ENCODE results near the gene TEX38. TPM values are rescaled to one million over a fixed set of nuclear protein-coding genes. Genes with fewer than 3 reads are reported as not detected.

TEX38 gene
- total RNA-seq, 4 donors from 2014 or later = not detected

DNA sequence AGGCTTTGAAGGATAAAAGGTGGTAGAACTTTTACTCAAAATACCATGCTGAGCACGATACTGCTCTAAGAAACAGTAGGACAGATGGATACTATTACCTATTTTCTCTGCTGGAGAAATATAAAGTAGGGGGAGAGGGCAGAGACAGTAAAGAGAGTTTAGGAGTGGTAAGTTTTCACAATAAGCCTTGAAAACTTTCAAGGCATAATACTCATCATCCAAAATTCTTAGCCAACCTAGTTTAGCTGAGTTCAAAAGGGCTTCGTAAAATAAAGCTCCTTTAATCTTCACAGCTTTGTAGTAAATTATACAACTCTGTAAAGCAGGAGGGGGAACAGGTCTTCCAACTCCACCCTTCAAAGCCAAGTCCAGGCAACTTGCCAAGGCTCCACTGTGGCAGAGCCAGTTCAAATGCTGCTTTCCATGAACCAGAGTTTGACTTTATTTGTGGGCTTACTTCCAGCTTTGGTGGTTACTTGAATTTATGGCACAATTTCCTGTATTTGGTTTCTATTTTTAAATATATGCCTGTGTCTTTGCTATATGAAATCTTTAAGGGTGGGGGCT lies 15.5 kb downstream of the TEX38 start:
- peak overlapping the region in 3 of 4 donors; percentile 47 to 78 (median 75) for H3K27ac ChIP-seq
- intact Hi-C loops (cut with DNase I) = no loop called here
- DNase-seq = no peak
- WGBS, 2 donors = 23 to 36% methylated on average over 2 of the region's 2 CpGs
- no peaks in the 10 kb centered on the region for H3K27me3 ChIP-seq
- H3K4me1 ChIP-seq = peaks cover 0 to 52% (median 19%) of the 10 kb centered on the region in 3 donors
- peaks cover 9 to 95% (median 34%) of the 10 kb centered on the region in 3 donors for H3K36me3 ChIP-seq
- no peaks in the 10 kb centered on the region for H3K9me3 ChIP-seq
- no peak overlapping the region for H3K4me3 ChIP-seq
- no peak for TF ChIP-seq CTCF (IDR thresholded peaks at IDR 0.05)
- TF ChIP-seq POLR2A (IDR thresholded peaks at IDR 0.05) = no peak

DNA sequence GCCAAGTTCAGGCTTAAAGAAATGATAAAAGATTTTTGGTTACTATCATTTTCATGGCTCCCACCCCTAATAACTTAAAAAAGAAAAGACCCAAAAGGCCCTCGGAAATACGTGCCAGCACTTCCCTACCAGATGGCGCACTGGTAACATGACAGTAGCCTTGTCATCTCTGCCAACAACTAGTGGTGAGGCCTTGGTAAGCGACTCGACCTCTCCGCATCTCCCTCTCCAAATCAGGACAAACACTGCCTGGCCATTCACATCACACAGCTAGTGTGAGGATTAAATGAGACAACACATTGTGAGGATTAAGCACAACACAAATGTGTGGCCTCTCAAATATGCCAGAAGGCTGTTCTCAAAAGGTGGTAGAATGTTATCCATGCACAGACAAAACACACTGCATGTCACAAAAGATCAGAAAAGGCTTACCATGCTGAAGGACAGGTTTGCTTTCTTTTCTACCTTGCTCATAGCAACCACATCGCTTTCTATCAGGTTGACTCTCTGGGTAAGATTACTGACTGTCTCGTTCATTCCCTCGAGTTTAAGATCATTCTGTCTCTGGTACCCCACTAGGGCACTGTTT lies 16.4 kb downstream of the TEX38 start:
- DNase-seq = no peak
- Histone ChIP-seq H3K27me3 (no peaks in the 10 kb centered on the region), H3K4me3 (no peak overlapping the region), H3K4me1 (peaks cover 0 to 52% (median 19%) of the 10 kb centered on the region in 3 donors), H3K27ac (peak overlapping the region in 3 of 4 donors; percentile 4 to 78 (median 75)), H3K36me3 (peaks cover 4 to 95% (median 26%) of the 10 kb centered on the region in 3 donors), H3K9me3 (no peaks in the 10 kb centered on the region)
- 59 to 60% methylated on average over 9 of the region's 9 CpGs for WGBS, 2 donors
- intact Hi-C loops (cut with DNase I) = no loop called here
- TF ChIP-seq POLR2A (IDR thresholded peaks at IDR 0.05) = no peak
- no peak for TF ChIP-seq CTCF (IDR thresholded peaks at IDR 0.05)

GRCh38 chr1:46689356-46689755 lies 17.7 kb downstream of the TEX38 start:
- Histone ChIP-seq H3K27ac (peak overlapping the region in 1 of 4 donors; percentile 78), H3K36me3 (peaks cover 0 to 89% (median 21%) of the 10 kb centered on the region in 3 donors), H3K27me3 (no peaks in the 10 kb centered on the region), H3K4me1 (peaks cover 0 to 57% (median 19%) of the 10 kb centered on the region in 3 donors), H3K4me3 (no peak overlapping the region), H3K9me3 (no peaks in the 10 kb centered on the region)
- WGBS, 2 donors = 78 to 90% methylated on average over 2 of the region's 2 CpGs
- DNase-seq = no peak
- TF ChIP-seq POLR2A (IDR thresholded peaks at IDR 0.05) (no peak), CTCF (IDR thresholded peaks at IDR 0.05) (no peak)
- intact Hi-C loops (cut with DNase I) = no loop called here

- WGBS, 2 donors = 82 to 92% methylated on average over 1 of the region's 1 CpG
- H3K4me1 ChIP-seq = peaks cover 0 to 57% (median 19%) of the 10 kb centered on the region in 3 donors
- no peaks in the 10 kb centered on the region for H3K27me3 ChIP-seq
- H3K27ac ChIP-seq = no peak overlapping the region
- intact Hi-C loops (cut with DNase I) = no loop called here
- TF ChIP-seq POLR2A (IDR thresholded peaks at IDR 0.05) (no peak), CTCF (IDR thresholded peaks at IDR 0.05) (no peak)
- H3K9me3 ChIP-seq = no peaks in the 10 kb centered on the region
- no peak for DNase-seq
- H3K4me3 ChIP-seq = no peak overlapping the region
- H3K36me3 ChIP-seq = peaks cover under 1 to 88% (median 18%) of the 10 kb centered on the region in 3 donors
These were observed 18.2 kb downstream of the TEX38 start for GRCh38 chr1:46689897-46690296.

- Histone ChIP-seq H3K27me3 (no peaks in the 10 kb centered on the region), H3K9me3 (no peaks in the 10 kb centered on the region), H3K4me1 (peaks cover 0 to 55% (median 19%) of the 10 kb centered on the region in 3 donors), H3K27ac (no peak overlapping the region), H3K4me3 (no peak overlapping the region), H3K36me3 (peaks cover 8 to 88% (median 25%) of the 10 kb centered on the region in 3 donors)
- no peak for DNase-seq
- TF ChIP-seq CTCF (IDR thresholded peaks at IDR 0.05) (no peak), POLR2A (IDR thresholded peaks at IDR 0.05) (no peak)
- intact Hi-C loops (cut with DNase I) = no loop called here
- WGBS, 2 donors = 72 to 75% methylated on average over 2 of the region's 2 CpGs
These were observed 19.3 kb downstream of the TEX38 start for GRCh38 chr1:46690931-46691421.
